Chondrocyte (in vitro differentiated cells): Measurements from ENCODE around the gene TMIGD1. TPM values are rescaled to one million over a fixed set of nuclear protein-coding genes. Genes with fewer than 3 reads are reported as not detected.

Source experiments
- DNase-seq: peaks from one replicate; pipeline ENCODE4 v3.0.0; 2021; ENCODE audit warnings: mixed read lengths, low spot score
- H3K27ac Mint-ChIP-seq: one replicate; pipeline ENCODE4 v1.8.0; 2021; ENCODE audit warnings: mild to moderate bottlenecking, moderate library complexity, mixed read lengths; ENCODE audit not compliant: unreplicated experiment
- H3K27me3 Mint-ChIP-seq: 2 replicates; pipeline ENCODE4 v1.8.0; 2021; ENCODE audit warnings: low read depth, mixed read lengths
- H3K36me3 Mint-ChIP-seq: 2 replicates; pipeline ENCODE4 v1.8.0; 2021; ENCODE audit warnings: low read depth, mixed read lengths
- H3K4me1 Mint-ChIP-seq: 2 replicates; pipeline ENCODE4 v1.8.0; 2021; ENCODE audit warnings: low read depth, mild to moderate bottlenecking, mixed read lengths
- H3K4me3 Mint-ChIP-seq: one replicate; pipeline ENCODE4 v1.8.0; 2021; ENCODE audit warnings: mild to moderate bottlenecking, moderate library complexity, mixed read lengths; ENCODE audit not compliant: unreplicated experiment
- H3K9me3 Mint-ChIP-seq: 2 replicates; pipeline ENCODE4 v1.8.0; 2021; ENCODE audit warnings: low read depth, mixed read lengths
- CTCF ChIP-seq: fragments of 200-600 bp; sonication (generic); IDR thresholded peaks from 2 replicates; pipeline ENCODE4 v1.5.0; 2021; ENCODE audit warnings: antibody characterized with exemption, mild to moderate bottlenecking, moderate library complexity
- total RNA-seq: library from RNA; stranded (reverse); gene quantifications from 3 replicates; pipeline ENCODE4 v1.2.1, GENCODE V29; 2021

TMIGD1 gene
- total RNA-seq, 1 donor from 2014 or later: not detected

- H3K9me3 Mint-ChIP-seq: no peaks in the 10 kb centered on the region
Observed at GRCh38 chr17:30347488-30347887, 13.6 kb upstream of the TMIGD1 start.

GRCh38 chr17:30346221-30346795, 12.5 kb upstream of the TMIGD1 start:
- no peak overlapping the region for H3K27ac Mint-ChIP-seq
- H3K27me3 Mint-ChIP-seq: no peaks in the 10 kb centered on the region
- peaks cover 22% of the 10 kb centered on the region for H3K4me1 Mint-ChIP-seq
- no peaks in the 10 kb centered on the region for H3K36me3 Mint-ChIP-seq
- no peak for DNase-seq
- no peaks in the 10 kb centered on the region for H3K9me3 Mint-ChIP-seq
- TF ChIP-seq CTCF: no peak
- no peak overlapping the region for H3K4me3 Mint-ChIP-seq

More at GRCh38 chr17:30347488-30347887, 13.6 kb upstream of the TMIGD1 start:
- Mint-ChIP-seq H3K36me3 (no peaks in the 10 kb centered on the region), H3K4me3 (no peak overlapping the region), H3K27ac (no peak overlapping the region), H3K4me1 (peaks cover 17% of the 10 kb centered on the region), H3K27me3 (no peaks in the 10 kb centered on the region)
- TF ChIP-seq CTCF: no peak
- DNase-seq: no peak

GRCh38 chr17:30345527-30346075, 11.7 kb upstream of the TMIGD1 start:
- Mint-ChIP-seq H3K27me3 (no peaks in the 10 kb centered on the region), H3K36me3 (no peaks in the 10 kb centered on the region), H3K9me3 (no peaks in the 10 kb centered on the region), H3K27ac (no peak overlapping the region), H3K4me3 (no peak overlapping the region), H3K4me1 (peaks cover 29% of the 10 kb centered on the region)
- no peak for TF ChIP-seq CTCF
- DNase-seq: no peak

- Mint-ChIP-seq H3K4me3 (no peak overlapping the region), H3K27me3 (no peaks in the 10 kb centered on the region), H3K9me3 (no peaks in the 10 kb centered on the region), H3K36me3 (no peaks in the 10 kb centered on the region), H3K4me1 (peaks cover 34% of the 10 kb centered on the region), H3K27ac (peak overlapping the region; percentile 22)
- TF ChIP-seq CTCF: no peak
- no peak for DNase-seq
Observed at GRCh38 chr17:30345089-30345433, 11.2 kb upstream of the TMIGD1 start.

GRCh38 chr17:30344283-30345088, 10.6 kb upstream of the TMIGD1 start:
- no peaks in the 10 kb centered on the region for H3K9me3 Mint-ChIP-seq
- H3K27ac Mint-ChIP-seq: peak overlapping the region; percentile 45
- H3K27me3 Mint-ChIP-seq: no peaks in the 10 kb centered on the region
- no peaks in the 10 kb centered on the region for H3K36me3 Mint-ChIP-seq
- no peak overlapping the region for H3K4me3 Mint-ChIP-seq
- no peak for TF ChIP-seq CTCF
- DNase-seq: no peak
- peaks cover 39% of the 10 kb centered on the region for H3K4me1 Mint-ChIP-seq
